Activated CD4-positive, alpha-beta T cell treated with anti-CD3 and anti-CD28 coated beads, Interleukin-2, amount 10 ng/mL, durations not matched to agents 7 days and 5 days (primary cell): ENCODE measurements around the gene PATE2. TPM values are rescaled to one million over a fixed set of nuclear protein-coding genes. Genes with fewer than 3 reads are reported as not detected.

Experiments
- CTCF ChIA-PET: fragments of 350-600 bp; sonication (Branson Sonifier 250); formaldehyde crosslinking; loops from one replicate; lab custom pipeline; 2021; ENCODE audit warnings: antibody characterized with exemption; lab: Charles Lee
- POLR2A ChIA-PET: fragments of 350-600 bp; sonication (Branson Sonifier 250); formaldehyde crosslinking; loops from one replicate; lab custom pipeline; 2021; ENCODE audit warnings: antibody characterized with exemption; lab: Charles Lee
- DNase-seq: peaks from one replicate; pipeline ENCODE4 v3.0.0-alpha.2; 2020
- H3K27ac Mint-ChIP-seq: one replicate; pipeline ENCODE4 v1.8.0; 2021; ENCODE audit warnings: mild to moderate bottlenecking, moderate library complexity, mixed read lengths
- H3K27me3 Mint-ChIP-seq: one replicate; pipeline ENCODE4 v1.8.0; 2021; ENCODE audit warnings: mixed read lengths
- H3K36me3 Mint-ChIP-seq: one replicate; pipeline ENCODE4 v1.8.0; 2021; ENCODE audit warnings: low read depth, mixed read lengths
- H3K4me1 Mint-ChIP-seq: one replicate; pipeline ENCODE4 v1.8.0; 2021; ENCODE audit warnings: mixed read lengths
- H3K4me3 Mint-ChIP-seq: one replicate; pipeline ENCODE4 v1.8.0; 2021; ENCODE audit warnings: mild to moderate bottlenecking, moderate library complexity, mixed read lengths
- H3K9me3 Mint-ChIP-seq: one replicate; pipeline ENCODE4 v1.8.0; 2021; ENCODE audit warnings: mixed read lengths
- total RNA-seq, 2 experiments: library from RNA; stranded (reverse); gene quantifications; one replicate each; pipeline ENCODE4 v1.2.3, GENCODE V29; 2021

PATE2 gene
- under 1 TPM in 1 of 2 experiments, not detected in 1; 0.20 TPM for total RNA-seq

DNA sequence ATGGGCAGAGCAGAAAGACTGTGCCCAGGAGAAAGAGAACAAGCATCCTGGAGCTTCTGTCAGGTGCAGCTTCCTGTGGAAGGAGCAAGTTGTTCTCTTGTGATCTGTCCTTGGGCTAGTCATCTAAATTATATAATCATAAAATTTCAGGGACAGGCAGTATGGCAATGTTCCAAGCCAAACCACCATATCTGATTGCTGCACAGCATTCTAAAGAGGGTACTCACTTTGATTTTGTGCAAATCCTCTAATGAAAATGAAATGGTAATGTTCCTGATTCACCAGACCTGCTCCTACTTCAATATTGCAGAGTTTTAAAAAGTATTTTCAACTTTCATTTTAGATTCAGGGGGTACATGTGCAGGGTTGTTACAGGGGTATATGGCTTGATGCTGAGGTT, at the start of gene PATE2:
TSS of gene PATE2 (minus strand) at position 101 of the 400 bp plus-strand sequence. CDS start at position 46, 55 bp downstream.
- DNase-seq = no peak
- Mint-ChIP-seq H3K4me3 (no peak within 1 kb of the TSS), H3K36me3 (no peaks in the 10 kb centered on the region), H3K9me3 (no peaks in the 10 kb centered on the region), H3K4me1 (no peaks in the 10 kb centered on the region), H3K27ac (no peak within 1 kb of the TSS), H3K27me3 (peaks cover 10% of the 10 kb centered on the region)
- CTCF ChIA-PET = no interaction called here
- POLR2A ChIA-PET = no interaction called here

GRCh38 chr11:125807909-125808308, 29.3 kb upstream of the PATE2 start:
- Mint-ChIP-seq H3K9me3 (peaks cover 9% of the 10 kb centered on the region), H3K27ac (no peak overlapping the region), H3K36me3 (no peaks in the 10 kb centered on the region), H3K4me3 (no peak overlapping the region), H3K27me3 (peaks cover 2% of the 10 kb centered on the region), H3K4me1 (no peaks in the 10 kb centered on the region)
- ChIA-PET POLR2A (no interaction called here), CTCF (no interaction called here)
- no peak for DNase-seq

DNA sequence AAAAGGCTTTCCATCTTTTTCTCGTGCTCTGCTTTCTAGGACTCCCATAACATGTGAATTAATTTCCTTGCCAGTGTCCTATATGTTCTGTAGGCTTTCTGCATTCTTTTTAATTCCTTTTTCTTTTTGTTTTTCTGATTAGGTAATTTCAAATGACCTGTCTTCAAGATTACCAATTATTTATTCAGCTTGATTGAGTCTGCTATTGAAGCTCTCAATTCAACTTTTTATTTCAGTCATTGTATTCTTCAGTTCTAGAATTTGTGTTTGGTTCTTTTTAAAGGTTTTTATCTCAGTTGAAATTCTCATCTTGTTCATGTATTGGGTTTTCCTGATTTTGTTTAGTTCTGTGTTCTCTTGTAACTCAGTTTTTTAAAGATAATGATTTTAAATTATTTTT, 23.8 kb upstream of the PATE2 start:
- no peak overlapping the region for H3K27ac Mint-ChIP-seq
- no peak overlapping the region for H3K4me3 Mint-ChIP-seq
- H3K9me3 Mint-ChIP-seq = peaks cover 19% of the 10 kb centered on the region
- no peaks in the 10 kb centered on the region for H3K4me1 Mint-ChIP-seq
- DNase-seq = no peak
- ChIA-PET POLR2A (no interaction called here), CTCF (no interaction called here)
- H3K27me3 Mint-ChIP-seq = peaks cover 3% of the 10 kb centered on the region
- no peaks in the 10 kb centered on the region for H3K36me3 Mint-ChIP-seq

- Mint-ChIP-seq H3K9me3 (peaks cover 25% of the 10 kb centered on the region), H3K36me3 (no peaks in the 10 kb centered on the region), H3K27me3 (peaks cover 5% of the 10 kb centered on the region), H3K4me1 (no peaks in the 10 kb centered on the region), H3K27ac (no peak overlapping the region), H3K4me3 (no peak overlapping the region)
- CTCF ChIA-PET = no interaction called here
- POLR2A ChIA-PET = no interaction called here
- no peak for DNase-seq
These were observed 21.2 kb upstream of the PATE2 start for GRCh38 chr11:125799808-125800207.

- no peak overlapping the region for H3K27ac Mint-ChIP-seq
- ChIA-PET CTCF (no interaction called here), POLR2A (no interaction called here)
- H3K9me3 Mint-ChIP-seq = peaks cover 14% of the 10 kb centered on the region
- no peaks in the 10 kb centered on the region for H3K36me3 Mint-ChIP-seq
- H3K4me1 Mint-ChIP-seq = no peaks in the 10 kb centered on the region
- H3K4me3 Mint-ChIP-seq = no peak overlapping the region
- H3K27me3 Mint-ChIP-seq = peaks cover 5% of the 10 kb centered on the region
- no peak for DNase-seq
These were observed 19.0 kb upstream of the PATE2 start for GRCh38 chr11:125797641-125798040.

DNA sequence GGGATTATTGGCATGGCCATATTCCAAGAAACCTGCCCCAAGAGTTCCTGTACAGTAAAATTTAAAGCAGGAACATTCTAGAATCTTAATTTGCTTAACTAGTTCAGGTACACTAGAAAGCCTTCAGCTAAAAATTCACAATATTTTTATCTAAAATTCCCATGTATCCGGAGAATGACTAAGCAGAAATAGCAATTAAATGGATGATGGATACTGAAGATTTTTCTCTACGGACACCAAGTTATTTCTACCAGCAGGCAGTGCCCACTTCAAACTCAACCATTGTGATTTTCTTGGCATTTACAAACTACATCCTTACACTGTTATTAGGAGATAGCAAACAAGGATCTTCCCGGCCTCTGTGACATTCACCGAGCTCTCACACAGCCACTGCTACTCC, 12.2 kb upstream of the PATE2 start:
- Mint-ChIP-seq H3K4me1 (no peaks in the 10 kb centered on the region), H3K36me3 (no peaks in the 10 kb centered on the region), H3K9me3 (peaks cover 5% of the 10 kb centered on the region), H3K27ac (no peak overlapping the region), H3K4me3 (no peak overlapping the region), H3K27me3 (peaks cover 6% of the 10 kb centered on the region)
- CTCF ChIA-PET = no interaction called here
- POLR2A ChIA-PET = no interaction called here
- no peak for DNase-seq

- POLR2A ChIA-PET = no interaction called here
- H3K4me1 Mint-ChIP-seq = no peaks in the 10 kb centered on the region
- H3K27ac Mint-ChIP-seq = no peak within 1 kb of the TSS
- peaks cover 4% of the 10 kb centered on the region for H3K27me3 Mint-ChIP-seq
- H3K36me3 Mint-ChIP-seq = no peaks in the 10 kb centered on the region
- DNase-seq = no peak
- no peak within 1 kb of the TSS for H3K4me3 Mint-ChIP-seq
- CTCF ChIA-PET = no interaction called here
- no peaks in the 10 kb centered on the region for H3K9me3 Mint-ChIP-seq
These were observed 9.2 kb upstream of the PATE2 start, which contains the start of gene PATE3 for GRCh38 chr11:125787827-125788226. Gene PATE3, plus strand, starts transcription at chr11:125788127. Its CDS starts 25 bp downstream, at chr11:125788152.

DNA sequence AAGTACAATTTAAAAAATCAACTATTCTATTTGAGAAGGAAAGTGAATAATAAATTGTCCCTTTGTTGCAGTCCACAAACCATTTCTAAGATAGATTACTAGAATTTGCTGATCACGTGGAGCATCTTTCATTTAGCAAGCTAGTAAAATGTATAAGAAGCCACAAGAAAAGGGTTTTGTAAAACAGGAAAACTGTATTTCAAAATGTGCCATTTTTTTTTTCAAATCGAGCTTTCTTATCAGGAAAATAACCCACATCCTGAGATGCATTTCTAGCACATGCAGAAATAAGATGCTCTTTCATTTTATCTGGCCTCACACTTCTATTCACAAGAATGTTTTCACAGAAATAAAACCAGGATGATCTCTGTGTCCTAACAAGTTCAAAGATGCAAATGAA, 6.0 kb upstream of the PATE2 start:
- no peak overlapping the region for H3K4me3 Mint-ChIP-seq
- no peaks in the 10 kb centered on the region for H3K36me3 Mint-ChIP-seq
- no peaks in the 10 kb centered on the region for H3K4me1 Mint-ChIP-seq
- POLR2A ChIA-PET = no interaction called here
- no peak overlapping the region for H3K27ac Mint-ChIP-seq
- DNase-seq = no peak
- H3K9me3 Mint-ChIP-seq = no peaks in the 10 kb centered on the region
- H3K27me3 Mint-ChIP-seq = peaks cover 11% of the 10 kb centered on the region
- CTCF ChIA-PET = no interaction called here

GRCh38 chr11:125777309-125777708, 1.3 kb downstream of the PATE2 start:
- Mint-ChIP-seq H3K27me3 (peaks cover 6% of the 10 kb centered on the region), H3K4me3 (no peak overlapping the region), H3K9me3 (no peaks in the 10 kb centered on the region), H3K4me1 (no peaks in the 10 kb centered on the region), H3K27ac (no peak overlapping the region), H3K36me3 (no peaks in the 10 kb centered on the region)
- POLR2A ChIA-PET = no interaction called here
- CTCF ChIA-PET = no interaction called here
- no peak for DNase-seq

DNA sequence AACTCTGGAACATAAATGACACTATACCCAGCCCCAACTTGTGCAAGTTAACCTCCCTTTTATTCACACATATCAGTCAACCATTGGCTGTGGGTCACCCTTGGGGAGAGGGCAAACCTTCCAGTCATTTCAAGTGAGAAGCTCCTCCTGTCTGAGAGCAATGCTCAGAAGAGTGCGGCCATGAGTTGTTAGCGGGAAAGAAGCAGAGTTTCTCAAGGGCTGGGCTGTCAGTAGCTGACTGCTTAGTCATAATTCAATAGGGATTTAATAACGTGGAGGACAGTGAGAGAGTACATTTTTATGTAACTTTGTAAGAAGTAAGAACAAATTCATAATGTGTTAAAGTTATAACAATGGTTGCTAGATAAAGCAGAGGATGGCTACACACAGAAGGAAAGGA, 5.1 kb downstream of the PATE2 start:
- no peak overlapping the region for H3K27ac Mint-ChIP-seq
- no peaks in the 10 kb centered on the region for H3K9me3 Mint-ChIP-seq
- ChIA-PET POLR2A (no interaction called here), CTCF (no interaction called here)
- H3K27me3 Mint-ChIP-seq = peaks cover 6% of the 10 kb centered on the region
- H3K36me3 Mint-ChIP-seq = no peaks in the 10 kb centered on the region
- H3K4me3 Mint-ChIP-seq = no peak overlapping the region
- H3K4me1 Mint-ChIP-seq = no peaks in the 10 kb centered on the region
- no peak for DNase-seq

DNA sequence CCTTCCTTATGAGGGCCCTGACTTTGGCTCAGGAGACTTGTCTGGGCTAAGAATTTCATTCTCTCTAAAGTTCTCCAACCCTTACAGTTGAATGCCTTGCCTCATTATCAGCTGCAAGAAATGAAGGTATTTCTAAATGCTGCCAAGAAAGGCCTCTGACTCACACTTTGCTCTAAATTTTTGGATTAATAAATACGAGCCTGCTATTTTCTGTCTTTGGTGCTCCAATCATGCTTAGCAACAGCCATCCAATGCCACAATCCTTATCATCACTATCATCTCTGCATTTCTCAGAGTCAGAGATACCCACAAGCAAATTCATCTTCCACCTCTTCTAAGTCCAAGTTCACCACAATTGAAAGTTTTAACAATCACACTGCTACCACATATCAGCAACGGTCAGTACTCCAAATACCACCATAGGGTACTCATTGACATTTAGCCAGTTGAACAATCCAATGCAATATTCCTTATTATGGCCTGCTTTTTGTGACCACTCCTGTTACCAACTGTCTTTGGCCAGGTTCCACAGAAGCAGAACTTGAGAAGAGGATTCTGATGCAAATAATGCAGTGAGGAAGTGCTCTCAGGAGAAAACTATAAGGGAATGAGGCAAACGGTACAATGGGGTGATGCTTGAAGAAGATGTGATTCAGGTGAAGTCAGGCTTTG, 5.7 kb downstream of the PATE2 start:
- ChIA-PET CTCF (no interaction called here), POLR2A (no interaction called here)
- DNase-seq = no peak
- Mint-ChIP-seq H3K27me3 (peaks cover 6% of the 10 kb centered on the region), H3K4me3 (no peak overlapping the region), H3K9me3 (no peaks in the 10 kb centered on the region), H3K4me1 (no peaks in the 10 kb centered on the region), H3K36me3 (no peaks in the 10 kb centered on the region), H3K27ac (no peak overlapping the region)

DNA sequence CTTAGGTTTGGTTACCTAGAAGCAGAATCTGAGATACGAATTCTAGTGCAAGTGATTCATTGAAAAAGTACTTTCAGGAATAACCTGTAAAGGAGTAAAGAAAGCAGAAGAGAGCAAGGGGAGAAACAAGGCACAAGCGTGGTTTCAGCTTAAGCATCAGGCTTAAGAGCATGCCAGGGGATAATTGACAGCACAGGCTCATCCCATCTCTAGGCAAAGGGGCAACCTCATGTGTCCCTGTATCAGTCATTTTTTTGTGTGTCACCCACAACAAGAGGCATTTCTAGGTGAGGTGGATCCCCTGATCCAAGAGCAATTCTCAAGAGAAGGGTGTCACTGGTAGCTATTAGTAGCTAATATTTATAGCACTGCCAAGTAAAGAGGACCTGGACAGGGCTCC, 8.0 kb downstream of the PATE2 start:
- Mint-ChIP-seq H3K27ac (no peak overlapping the region), H3K4me1 (no peaks in the 10 kb centered on the region), H3K4me3 (no peak overlapping the region), H3K36me3 (no peaks in the 10 kb centered on the region), H3K27me3 (peaks cover 3% of the 10 kb centered on the region), H3K9me3 (no peaks in the 10 kb centered on the region)
- no peak for DNase-seq
- CTCF ChIA-PET = no interaction called here
- POLR2A ChIA-PET = no interaction called here

GRCh38 chr11:125768336-125769046, 10.1 kb downstream of the PATE2 start:
- H3K4me1 Mint-ChIP-seq = no peaks in the 10 kb centered on the region
- H3K27ac Mint-ChIP-seq = no peak overlapping the region
- peaks cover 3% of the 10 kb centered on the region for H3K27me3 Mint-ChIP-seq
- ChIA-PET POLR2A (no interaction called here), CTCF (no interaction called here)
- H3K9me3 Mint-ChIP-seq = no peaks in the 10 kb centered on the region
- no peak overlapping the region for H3K4me3 Mint-ChIP-seq
- no peak for DNase-seq
- no peaks in the 10 kb centered on the region for H3K36me3 Mint-ChIP-seq
